Hematopoietic multipotent progenitor cell treated with erythropoietin and hydrocortisone succinate and interleukin-3 and kit ligand, for 8 days (in vitro differentiated cells): ENCODE results near the gene ADAMTS17.

Source experiments
- DNase-seq: peaks from one replicate; pipeline ENCODE4 v3.0.0-alpha.2; 2015

The ADAMTS17 gene

DNA sequence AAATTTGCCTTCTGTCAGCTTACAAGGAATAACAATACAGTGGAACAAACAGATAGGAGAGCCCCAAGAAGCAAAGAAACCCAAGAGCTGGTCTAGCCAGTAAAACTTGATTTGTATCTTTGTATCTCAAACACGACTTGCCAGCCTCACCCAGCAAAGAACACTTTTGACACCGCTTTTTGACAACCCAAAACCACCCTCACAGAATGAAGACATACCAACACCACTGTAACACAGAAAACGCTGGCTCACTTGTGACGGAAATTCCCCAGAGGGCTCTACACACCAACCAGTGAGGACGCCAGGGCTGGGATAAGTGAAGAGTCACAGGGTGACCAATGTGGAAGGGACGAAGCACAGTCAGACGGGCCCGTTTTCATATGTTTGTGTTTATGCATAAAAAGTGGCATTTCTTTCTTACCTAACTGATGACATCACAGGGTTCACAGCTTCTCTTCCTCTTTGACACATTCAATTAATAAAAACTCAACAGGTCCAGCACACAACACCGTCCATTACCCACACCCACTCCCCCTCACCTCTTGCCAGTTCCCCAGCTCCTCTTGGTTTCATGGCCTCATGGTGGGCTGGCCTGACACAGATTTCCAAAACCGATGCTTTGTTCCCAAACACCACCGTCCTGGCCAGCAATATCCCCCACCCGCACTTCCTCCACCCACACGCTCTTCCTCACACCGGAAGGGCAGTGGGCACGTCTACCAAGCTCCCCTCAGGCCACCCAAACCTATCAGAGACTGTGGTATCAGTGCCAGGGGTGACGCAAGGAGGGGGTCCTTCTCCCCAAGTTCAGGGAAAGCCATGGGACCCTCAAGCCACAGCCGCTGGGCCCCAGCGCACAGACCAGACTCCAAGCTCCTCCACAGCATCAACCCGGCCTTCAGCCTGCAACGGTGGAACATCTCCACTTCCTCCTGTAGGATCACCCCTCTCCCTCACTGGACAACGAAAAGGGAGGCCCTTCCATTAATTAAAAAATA is 94.2 kb downstream of the ADAMTS17 start:
- DNase-seq = no peak

DNA sequence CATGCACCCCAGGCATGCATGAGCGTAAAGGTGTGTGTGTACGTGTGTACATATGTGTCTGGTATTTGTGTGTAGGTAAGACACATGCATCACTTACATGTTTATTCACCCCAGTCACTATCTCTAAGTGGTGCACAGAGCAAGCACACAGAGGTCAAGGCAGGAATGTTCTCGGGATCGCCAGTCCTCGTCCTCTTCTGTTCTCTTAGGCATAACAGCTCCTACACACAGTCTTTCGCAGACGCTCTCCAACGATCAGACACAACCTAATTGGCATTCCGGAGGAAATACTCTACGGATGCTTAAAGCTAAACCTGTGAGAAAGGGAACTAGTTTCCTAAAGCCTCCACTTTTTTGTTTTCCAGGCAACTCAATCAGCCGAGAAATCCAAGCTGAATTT is 95.9 kb downstream of the ADAMTS17 start:
- no peak for DNase-seq

DNA sequence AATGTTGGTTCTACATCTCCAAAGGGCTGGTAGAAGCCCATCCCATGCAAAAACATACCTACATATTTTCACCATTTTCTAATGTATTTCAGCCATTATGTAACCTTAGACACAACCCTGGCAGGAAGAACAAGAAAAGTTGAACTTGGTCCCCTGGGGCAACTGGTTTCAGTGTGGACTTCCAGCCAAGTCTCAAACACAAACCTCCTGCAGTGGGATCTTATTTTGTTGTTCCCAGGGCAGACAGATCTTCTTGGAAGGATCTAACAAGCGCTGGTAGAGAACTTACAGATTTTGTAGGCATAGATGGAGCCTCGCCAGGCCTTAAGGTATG is 96.3 kb downstream of the ADAMTS17 start:
- no peak for DNase-seq

DNA sequence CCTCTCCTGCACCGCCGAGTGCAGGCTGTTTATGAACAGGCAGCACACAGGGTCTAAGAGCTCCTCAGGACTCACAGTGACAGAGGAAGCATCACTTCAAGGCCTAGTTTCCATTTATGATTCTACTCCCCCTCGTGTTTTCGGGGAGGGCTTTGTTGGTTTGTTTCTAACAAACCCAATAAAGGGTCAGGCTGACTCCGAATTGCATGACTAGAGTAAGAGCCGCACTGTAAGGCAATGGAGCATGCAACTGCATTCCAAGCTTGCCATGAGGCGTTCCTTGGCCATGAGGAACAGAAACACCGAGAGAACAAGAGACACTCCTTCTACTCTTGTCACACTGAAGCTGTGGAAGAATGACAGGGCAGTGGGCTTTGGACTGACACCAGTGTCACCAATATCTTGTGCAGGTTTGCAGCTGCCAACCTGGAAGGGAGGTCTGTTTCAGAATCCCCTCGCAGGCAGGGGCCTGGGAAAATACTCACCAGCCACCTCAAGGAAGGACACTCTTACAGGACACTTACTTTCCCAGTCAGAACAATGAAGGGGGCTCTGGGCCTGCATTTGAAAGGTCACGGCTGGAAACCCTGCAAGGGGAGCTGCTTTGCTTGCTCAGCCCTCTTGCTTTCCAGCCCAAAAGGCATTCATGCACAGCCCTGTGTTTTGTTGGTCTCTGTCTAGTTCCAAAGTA is 96.8 kb downstream of the ADAMTS17 start:
- no peak for DNase-seq

DNA sequence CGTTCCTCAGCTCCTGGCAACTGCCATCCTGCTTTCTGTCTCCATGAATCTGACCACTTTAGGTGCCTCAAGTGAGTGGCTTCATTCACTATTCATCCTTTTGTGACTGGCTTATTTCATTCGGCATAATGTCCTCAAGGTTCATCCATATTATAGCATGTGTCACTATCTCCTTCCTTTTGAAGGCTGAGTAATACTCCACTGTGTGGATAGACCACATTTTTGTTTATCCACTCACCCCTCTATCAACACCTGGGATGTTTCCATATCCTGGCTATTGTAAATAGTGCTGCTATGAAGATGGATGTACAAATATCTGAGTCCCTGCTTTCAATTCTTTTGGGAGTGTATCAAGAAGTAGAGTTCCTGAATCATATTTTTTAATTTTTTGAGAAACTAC is 98.8 kb downstream of the ADAMTS17 start:
- DNase-seq = no peak

DNA sequence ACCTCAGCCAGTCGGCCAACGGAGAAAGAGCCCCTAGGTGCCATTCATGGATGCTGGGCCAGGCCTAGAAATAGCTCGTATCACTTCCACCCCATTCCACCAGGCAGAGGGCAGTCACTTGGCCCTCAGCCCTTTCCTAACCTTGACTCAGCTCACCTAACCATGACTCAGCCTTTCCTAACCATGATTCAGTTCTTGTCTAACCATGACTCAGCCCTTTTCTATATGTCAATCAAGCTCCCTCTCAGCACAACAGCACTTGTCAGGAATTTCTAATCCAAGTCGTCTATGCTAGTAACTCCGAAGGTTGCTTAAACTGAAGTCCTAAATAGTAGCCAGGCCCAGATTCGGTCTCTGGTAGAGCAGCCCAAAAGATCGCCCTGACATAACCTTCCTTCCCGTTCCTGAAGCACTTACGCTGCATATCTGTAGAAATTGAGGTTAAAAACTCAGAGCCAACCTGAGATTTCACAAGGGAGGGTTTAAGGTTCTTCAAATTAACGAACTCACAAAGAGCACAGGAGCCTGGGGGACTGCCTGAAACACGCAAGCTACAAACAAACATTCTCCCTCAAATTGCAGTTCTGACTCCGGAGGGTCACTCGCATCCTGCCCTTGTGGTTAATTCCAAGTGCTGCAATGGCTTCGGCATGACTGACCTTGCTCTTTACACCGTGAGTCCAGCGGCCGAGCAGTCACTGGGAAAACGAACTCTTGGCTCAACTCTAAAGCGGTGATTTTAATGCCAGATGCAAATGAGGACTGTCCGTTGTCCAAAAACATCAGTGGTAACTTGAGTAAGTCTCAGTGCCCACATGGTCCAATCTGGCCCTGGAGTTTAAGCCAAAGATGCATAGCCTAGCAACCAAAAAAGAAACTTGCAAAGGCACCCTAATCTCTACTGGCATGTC is 99.9 kb downstream of the ADAMTS17 start:
- DNase-seq = no peak

DNA sequence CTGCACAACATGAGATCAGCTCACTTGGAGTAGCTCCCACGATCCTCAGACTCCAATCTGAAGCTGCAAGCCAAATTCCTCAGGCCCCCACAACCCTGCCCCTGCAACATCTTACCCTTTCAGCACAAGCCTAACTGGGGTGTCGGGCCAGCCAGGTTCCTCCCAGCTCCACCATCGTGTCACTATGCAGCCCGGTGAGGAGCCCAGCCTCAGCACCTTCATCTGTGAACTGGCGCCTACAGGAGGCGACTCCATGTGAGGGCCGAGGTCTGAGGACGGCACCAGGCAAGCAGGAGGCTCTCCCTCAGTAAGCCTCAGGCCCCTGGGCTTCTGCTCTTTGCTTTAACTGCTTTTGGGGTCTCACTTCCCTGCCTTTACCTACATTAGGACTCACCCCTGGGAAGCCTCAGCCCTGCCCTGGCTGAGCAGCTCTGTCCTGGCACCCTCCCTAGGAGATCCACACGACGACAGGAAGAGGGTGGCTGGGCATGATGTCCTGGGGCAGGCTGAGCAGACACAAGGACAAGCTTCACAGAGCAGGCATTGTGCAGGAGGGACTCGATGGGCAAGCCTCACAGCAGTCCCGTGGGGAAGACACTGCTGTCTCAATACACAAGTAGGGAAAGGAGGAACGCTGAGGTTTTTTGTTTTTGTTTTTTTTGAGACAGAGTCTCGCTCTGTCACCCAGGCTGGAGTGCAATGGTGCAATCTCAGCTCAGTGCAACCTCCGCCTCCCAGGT is 104.6 kb downstream of the ADAMTS17 start:
- no peak for DNase-seq

DNA sequence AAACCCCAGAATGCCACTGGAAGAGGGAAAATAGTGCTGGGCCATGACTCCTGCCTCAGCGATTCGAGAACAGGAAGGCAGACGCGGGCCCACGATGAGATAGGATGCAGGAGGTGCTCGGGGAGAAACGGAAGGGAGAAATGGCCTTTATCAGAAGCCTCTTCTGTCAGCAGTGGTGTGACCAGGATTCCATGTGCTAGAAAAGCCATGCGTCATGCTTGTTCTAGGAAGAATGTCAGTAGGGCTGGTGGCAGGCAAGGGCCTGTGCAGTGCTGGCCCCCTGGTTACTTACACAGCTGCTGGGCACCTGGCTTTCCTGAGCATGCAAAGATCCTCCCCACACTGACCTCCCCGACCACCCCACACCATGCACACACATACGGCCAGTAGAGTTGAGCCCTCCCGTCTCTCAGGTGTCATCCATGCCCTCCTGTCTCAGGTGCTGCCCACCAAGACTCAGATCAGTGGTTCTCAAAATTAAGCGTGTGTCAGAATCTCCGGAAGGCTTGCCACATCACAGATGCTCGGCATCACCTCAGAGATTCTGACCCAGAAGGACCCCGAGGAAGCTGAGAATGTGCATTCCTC is 106.7 kb downstream of the ADAMTS17 start:
- no peak for DNase-seq

DNA sequence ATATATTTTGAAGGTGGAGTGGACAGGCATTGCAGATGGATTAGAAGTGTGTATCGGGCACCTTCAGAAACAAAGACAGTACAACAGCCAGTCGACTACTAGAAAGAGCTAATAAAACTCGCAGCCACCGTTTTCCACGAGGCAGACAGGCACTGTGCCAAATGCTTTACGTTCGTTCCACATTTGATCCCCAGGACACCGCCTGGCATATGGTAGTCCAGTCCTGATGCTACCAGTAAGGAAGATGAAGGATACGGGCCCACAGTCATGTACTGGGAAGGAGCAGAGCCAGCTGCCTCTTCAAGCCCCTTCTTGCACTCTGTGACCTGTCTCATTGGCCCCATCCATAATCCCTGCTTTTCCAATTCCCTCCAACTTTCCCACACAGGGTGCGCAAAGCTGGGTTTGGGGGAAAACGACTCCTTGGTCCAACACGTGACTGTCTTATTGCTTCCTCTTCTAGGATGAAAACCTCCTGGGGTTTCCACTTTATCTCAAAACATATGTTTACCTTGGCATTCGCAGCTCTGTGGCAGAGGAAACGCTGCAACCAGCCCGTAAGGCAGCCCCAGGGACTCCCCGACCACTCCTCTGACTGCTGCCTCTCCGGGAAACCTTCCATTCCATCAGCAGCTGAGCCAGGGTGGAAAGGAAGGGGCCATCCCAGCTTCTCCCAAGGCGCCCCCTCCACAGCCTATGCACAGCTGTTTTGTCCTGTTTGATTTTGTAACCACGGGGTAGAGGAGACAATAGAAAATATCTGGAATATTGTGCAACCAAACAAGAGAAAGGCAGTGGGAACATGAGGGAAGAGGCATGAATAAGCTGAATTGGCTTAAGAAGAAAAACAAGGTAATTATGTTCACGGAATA is 107.4 kb downstream of the ADAMTS17 start:
- DNase-seq = no peak

DNA sequence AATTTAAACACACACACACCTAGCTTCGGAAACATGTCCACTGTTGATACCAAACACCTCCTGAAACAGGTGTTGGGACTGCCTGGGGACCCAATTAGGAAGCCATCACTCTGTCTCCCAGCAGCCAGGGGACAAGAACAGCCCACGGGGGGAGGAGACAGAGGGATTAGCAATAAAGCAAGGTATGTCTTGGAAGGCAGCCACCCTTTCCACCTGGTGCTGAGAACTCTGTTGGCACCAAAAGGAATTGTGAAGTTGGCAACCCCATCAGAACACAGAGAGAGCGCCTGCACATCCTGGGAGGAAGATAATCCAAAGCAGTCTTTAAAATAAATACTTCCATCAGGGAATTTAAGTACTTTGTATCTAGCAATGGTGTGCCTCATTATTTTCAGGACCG is 111.0 kb downstream of the ADAMTS17 start:
- no peak for DNase-seq

DNA sequence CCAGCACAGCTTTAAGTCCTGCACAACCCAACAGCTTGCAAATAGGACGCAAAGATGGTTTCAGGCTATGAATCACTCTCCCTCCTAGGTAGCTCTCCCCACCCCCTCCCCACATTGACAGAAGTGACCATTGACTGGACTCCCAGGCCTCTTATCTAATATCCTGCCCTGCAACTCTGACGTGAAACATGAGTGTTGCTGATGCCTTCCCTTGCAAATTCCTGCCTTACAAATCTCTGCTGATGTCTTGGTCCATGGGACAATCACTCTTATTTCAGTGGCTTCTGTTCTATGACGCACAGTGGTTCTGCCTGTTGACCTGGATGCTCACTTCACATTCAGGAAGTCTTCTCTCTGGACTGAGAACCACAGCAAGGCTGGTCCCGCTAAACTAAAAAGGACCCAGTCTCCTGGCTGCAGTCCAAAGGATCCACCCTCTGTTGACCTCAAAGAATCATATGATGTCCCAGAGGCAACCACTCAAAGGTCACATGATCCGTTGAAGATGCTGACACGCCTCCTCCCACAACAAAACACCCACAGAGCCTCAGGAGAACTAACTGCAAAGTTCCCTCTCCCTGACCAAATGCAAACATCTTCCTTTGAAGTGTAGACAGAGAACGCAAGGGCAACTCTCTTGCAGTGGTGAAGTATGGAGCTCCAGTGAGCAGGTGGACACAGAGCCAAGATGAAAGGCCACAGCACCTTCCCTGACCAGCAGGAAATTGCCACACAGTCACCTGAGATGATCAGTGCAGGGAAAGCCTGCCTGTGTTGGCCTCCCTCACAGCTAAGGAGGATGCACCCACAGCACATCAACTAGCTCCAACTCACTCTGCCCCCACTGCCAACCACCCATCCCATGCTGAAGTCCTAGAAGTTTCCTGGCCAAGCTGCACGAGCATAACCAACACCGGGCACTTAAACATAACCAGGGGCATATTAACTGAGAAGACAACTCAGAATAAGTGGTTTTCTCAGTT is 112.3 kb downstream of the ADAMTS17 start:
- no peak for DNase-seq

DNA sequence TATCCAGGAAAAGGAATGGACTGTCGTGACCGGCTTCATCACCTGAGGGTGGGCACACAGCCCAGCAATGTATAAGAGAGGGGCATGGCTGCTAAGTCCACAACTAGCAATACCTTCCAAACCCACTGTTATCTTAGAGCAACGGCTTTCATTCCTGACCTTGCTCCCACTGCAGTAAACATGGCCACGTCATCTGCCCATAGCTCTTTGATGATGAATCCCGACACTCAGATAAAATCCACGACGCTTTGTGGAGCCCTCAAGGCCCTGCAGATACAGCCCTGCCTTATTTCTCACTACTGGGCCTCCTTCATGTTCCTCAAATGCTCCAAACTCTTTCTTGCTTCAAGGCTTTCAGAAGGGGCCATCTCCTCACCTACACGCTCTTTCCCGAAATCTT is 114.0 kb downstream of the ADAMTS17 start:
- no peak for DNase-seq

DNA sequence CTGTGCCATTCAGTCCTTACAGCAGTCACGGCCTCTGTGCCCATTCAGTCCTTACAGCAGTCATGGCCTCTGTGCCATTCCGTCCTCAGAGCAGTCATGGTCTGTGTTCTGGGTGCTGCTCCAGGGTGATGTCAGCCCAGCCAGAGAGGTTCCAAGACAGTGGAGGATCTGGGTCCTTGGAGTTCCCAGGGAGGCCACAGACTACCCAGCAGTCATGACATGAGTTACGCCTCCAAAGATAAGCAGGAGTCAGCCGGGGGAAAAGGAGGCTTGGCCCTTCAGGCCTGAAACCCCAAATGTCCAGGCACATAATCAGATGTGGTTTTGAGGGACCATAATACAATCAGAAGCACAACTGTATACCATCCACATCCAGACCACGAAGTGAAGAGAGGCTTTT is 115.7 kb downstream of the ADAMTS17 start:
- no peak for DNase-seq

DNA sequence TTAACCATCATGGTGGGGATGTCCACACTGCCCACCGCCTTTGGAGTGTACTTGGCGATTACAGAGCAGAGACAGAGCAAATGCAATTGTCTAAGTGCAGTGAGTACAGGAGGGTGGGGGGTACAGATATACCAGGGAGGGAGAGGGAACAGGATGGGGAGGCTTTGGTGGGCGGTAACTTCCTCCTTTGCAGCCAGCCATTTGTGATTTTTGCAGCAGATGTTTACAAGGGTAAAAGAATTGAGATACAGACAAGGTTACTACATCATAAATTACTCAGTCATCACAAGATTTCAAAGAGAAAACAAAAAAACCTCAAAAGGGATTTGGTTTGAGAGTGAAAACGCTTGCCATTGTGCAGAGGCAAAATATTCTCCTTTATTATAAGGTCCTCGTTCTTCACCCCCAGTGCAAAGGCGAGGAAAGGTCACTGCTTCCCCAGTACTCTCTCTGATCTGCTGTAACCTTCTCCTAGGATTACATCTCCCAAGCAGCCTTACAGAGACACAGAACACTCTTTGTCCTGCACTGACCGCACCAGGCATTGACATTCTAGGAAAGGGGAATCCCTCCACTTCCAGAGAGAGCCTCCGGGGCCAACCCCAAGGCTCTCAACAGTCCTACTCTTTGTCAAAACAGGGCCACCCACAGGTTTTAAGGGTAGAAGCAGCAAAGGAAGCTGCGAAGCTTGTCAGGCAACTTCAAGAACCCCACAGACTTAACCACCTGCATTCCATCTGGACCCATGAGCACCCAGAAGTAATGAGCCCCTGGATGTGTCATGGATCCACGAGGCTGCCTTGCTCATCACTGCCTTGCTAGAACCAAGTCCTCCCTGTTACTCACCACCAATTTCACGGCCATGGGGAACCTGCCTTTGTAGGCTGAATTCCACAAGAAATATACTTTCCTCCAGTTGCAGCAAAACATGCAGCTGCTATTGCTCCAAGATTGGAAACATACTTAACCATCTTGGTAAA is 117.3 kb downstream of the ADAMTS17 start:
- no peak for DNase-seq

DNA sequence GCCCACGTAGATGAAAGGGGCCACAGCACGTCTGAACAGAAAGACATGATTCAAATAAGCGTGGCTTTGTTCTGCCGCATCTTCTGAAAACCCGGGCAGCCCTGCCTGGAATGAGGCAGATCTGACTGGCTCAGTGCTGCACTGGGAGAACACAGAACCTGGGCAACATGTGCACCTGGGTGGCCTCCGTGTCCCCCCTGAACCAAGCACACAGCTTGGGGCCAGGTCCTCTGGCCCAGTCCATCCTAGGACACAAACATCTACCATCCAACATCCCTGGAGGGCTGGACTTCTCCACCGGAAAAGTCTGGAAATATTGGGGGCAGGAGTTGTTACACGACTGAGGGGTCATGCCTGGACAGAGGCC is 119.4 kb downstream of the ADAMTS17 start:
- no peak for DNase-seq

DNA sequence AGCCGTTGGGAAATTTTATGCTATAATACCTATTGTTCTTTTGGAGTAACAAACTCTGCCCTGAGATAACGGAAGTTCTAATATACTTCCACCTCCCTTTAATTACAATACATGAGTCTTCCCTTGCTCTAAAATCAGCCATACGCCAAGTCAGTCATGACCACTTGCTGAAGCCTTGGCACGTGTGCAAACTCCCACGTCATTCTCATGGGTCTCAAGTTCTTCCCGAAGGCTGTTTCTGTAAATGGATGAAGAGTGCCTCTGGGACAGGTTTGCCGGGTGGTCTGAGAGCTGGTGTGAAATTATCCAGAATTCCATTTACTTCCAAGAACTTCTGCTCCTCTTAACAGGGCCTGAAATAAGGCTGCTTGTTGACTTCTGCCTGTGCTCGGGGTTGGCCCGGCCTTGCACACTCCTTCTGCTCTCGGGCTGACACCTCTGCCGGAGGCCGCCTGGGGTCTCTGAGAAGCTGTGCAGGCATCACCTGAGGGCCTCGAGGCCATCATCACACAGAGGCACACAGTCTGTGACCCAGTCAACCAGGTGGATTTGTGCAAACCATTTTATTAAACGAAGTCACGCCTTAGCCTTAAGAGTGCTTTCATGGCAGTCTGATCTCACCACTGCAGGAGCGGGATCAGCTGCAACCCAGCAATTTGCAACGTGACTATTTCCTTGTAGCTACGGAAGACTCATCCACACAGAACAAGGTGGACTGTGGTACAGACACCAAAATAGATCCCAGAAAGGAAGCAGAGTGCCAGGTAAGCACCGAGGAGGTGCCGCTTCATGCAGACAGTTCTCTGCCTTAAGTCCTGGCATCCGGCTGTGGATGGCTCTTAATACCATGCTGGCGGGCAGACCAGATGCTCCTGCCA is 120.1 kb downstream of the ADAMTS17 start:
- DNase-seq = no peak

DNA sequence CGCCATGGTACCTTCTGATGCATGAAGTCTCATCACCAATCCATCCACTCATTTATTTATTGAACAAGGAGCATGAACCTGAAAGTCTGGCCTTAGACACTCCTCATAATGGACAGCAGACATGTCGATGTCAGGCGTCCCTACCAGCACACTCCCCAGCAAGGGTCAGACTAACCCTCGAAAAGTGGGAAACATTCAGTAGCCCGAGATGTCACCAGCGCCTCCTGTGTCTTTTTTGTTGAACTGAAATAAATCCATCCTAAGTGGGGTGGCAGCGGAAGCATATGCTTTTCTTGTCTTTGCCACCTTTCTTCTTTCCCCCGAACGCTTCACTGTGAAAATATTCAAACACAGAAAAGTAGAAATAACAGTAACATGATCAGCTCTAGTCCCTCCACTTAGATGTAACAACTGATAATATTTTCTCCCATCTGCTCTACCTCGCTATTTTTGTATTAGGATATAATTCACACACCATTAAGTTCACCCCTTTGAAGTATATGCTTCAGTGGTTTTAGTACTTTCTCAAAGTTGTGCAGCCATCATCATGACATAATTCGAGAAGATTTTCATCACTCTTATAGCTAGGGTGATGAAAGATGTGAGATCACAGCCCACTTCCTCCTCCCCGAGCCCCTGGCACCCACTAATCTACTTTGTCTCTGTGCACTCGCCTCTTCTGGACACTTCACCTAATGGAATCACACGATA is 121.6 kb downstream of the ADAMTS17 start:
- no peak for DNase-seq
